Mesothelial cell of epicardium (in vitro differentiated cells): ENCODE measurements around the gene CRYBA4. TPM values are rescaled to one million over a fixed set of nuclear protein-coding genes. Genes with fewer than 3 reads are reported as not detected.
A peak's percentile ranks its signal among the peaks of the same experiment; 100 is the strongest.

Experiments
- DNase-seq, 2 experiments: peaks; one replicate each; pipeline ENCODE4 v3.0.0; 2021; ENCODE audit warnings: low spot score in 2 of 2; ENCODE audit not compliant: unreplicated experiment in 2 of 2
- H3K27ac Mint-ChIP-seq: 2 replicates; pipeline ENCODE4 v1.8.0; 2021; ENCODE audit warnings: mixed read lengths
- H3K27me3 Mint-ChIP-seq: 2 replicates; pipeline ENCODE4 v1.8.0; 2021; ENCODE audit warnings: low read depth, mixed read lengths
- H3K36me3 Mint-ChIP-seq: 2 replicates; pipeline ENCODE4 v1.8.0; 2021; ENCODE audit warnings: mixed read lengths
- H3K4me1 Mint-ChIP-seq: 2 replicates; pipeline ENCODE4 v1.8.0; 2021; ENCODE audit warnings: mixed read lengths
- H3K4me3 Mint-ChIP-seq: 2 replicates; pipeline ENCODE4 v1.8.0; 2021; ENCODE audit warnings: mild to moderate bottlenecking, moderate library complexity, mixed read lengths
- H3K9me3 Mint-ChIP-seq: 2 replicates; pipeline ENCODE4 v1.8.0; 2021; ENCODE audit warnings: mixed read lengths
- CTCF ChIP-seq: fragments of 200-600 bp; sonication (generic); IDR thresholded peaks from one replicate; pipeline ENCODE4 v1.5.0; 2021; ENCODE audit warnings: antibody characterized with exemption; ENCODE audit not compliant: unreplicated experiment
- total RNA-seq: library from RNA; stranded (reverse); gene quantifications from 3 replicates; pipeline ENCODE4 v1.2.1, GENCODE V29; 2021

The CRYBA4 gene
- total RNA-seq, result not detected in 3 replicates

- Mint-ChIP-seq H3K4me1 (peaks cover 7% of the 10 kb centered on the region), H3K9me3 (no peaks in the 10 kb centered on the region), H3K36me3 (no peaks in the 10 kb centered on the region), H3K4me3 (no peak within 1 kb of the TSS), H3K27me3 (peaks cover 7% of the 10 kb centered on the region), H3K27ac (no peak within 1 kb of the TSS)
- DNase-seq, result no peak
- no peak for TF ChIP-seq CTCF
These were observed at the start of gene CRYBA4 for GRCh38 chr22:26621663-26622062. CRYBA4 (plus strand) TSS chr22:26621963; CDS start chr22:26622597, 634 bp downstream.

GRCh38 chr22:26573026-26573662, 48.6 kb upstream of the CRYBA4 start:
- no peak for TF ChIP-seq CTCF
- DNase-seq, result no peak
- no peaks in the 10 kb centered on the region for H3K9me3 Mint-ChIP-seq
- H3K27me3 Mint-ChIP-seq, result no peaks in the 10 kb centered on the region
- H3K4me3 Mint-ChIP-seq, result no peak overlapping the region
- H3K27ac Mint-ChIP-seq, result peak overlapping the region; percentile 92
- H3K4me1 Mint-ChIP-seq, result peaks cover 30% of the 10 kb centered on the region
- peaks cover 1% of the 10 kb centered on the region for H3K36me3 Mint-ChIP-seq

- H3K27me3 Mint-ChIP-seq, result no peaks in the 10 kb centered on the region
- no peak overlapping the region for H3K4me3 Mint-ChIP-seq
- no peak for TF ChIP-seq CTCF
- H3K9me3 Mint-ChIP-seq, result no peaks in the 10 kb centered on the region
- H3K27ac Mint-ChIP-seq, result peak overlapping the region; percentile 92
- H3K4me1 Mint-ChIP-seq, result peaks cover 25% of the 10 kb centered on the region
- DNase-seq, result no peak
- H3K36me3 Mint-ChIP-seq, result peaks cover 1% of the 10 kb centered on the region
These were observed 47.6 kb upstream of the CRYBA4 start for GRCh38 chr22:26574001-26574723.

GRCh38 chr22:26576026-26576680, 45.6 kb upstream of the CRYBA4 start:
- no peak for DNase-seq
- no peak for TF ChIP-seq CTCF
- H3K9me3 Mint-ChIP-seq, result no peaks in the 10 kb centered on the region
- no peak overlapping the region for H3K4me3 Mint-ChIP-seq
- peaks cover 23% of the 10 kb centered on the region for H3K4me1 Mint-ChIP-seq
- peaks cover 1% of the 10 kb centered on the region for H3K36me3 Mint-ChIP-seq
- H3K27me3 Mint-ChIP-seq, result no peaks in the 10 kb centered on the region
- H3K27ac Mint-ChIP-seq, result peak overlapping the region; percentile 1

GRCh38 chr22:26577081-26577480, 44.7 kb upstream of the CRYBA4 start:
- Mint-ChIP-seq H3K4me1 (peaks cover 21% of the 10 kb centered on the region), H3K9me3 (no peaks in the 10 kb centered on the region), H3K27me3 (no peaks in the 10 kb centered on the region), H3K36me3 (peaks cover 1% of the 10 kb centered on the region), H3K4me3 (no peak overlapping the region), H3K27ac (no peak overlapping the region)
- DNase-seq, result no peak
- TF ChIP-seq CTCF, result no peak
